ENCODE measurements around the gene IDS. TPM values are rescaled to one million over a fixed set of nuclear protein-coding genes. Genes with fewer than 3 reads are reported as not detected.

The IDS gene
- total RNA-seq, 1 donor from 2014 or later: 44.9 TPM

DNA sequence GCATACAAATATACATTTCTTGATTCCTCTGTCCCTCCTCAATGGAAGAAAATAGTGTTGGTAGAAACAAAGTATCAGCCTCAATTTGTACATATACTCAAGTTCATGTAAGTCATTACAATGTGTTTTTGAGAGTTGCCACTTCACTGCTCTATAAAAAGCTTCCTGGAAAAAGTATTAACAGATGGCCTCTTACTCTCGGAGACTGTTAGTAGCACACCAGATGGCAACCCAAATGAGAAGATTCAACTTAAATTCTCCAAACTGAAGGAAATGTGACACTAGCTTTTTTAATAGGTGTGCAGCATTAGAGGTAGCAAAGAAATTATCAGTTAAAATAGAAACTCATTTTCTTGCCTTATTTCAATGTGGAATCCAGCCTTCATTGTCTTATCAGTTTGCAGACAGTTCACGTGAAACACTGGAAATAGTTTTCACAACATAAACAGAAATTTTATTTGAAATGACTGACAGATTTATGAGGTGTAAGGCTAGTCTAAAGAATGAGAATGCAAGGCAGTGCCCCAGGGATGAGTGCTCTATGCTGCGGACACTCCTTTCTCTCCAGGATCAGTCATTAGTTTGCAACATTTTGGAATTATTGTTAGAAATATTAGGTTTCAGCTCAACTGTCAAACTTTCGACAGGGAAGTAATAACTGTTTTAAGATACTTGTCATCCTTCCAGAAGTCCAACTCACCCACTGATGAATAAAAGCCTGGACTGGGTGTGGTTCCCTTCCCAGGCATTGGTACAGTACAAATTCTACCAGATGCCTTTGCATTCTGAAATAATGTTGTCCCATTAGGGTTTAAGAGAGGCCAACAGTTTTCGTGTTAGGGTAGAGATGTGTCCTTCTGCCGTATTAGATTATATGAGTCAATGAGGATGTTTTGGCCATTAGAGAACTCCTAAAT, 50.9 kb downstream of the IDS start:
- no peak overlapping the region for H3K27ac Mint-ChIP-seq
- H3K9me3 Mint-ChIP-seq: peaks cover 8% of the 10 kb centered on the region
- H3K4me3 Mint-ChIP-seq: no peak overlapping the region
- H3K4me1 Mint-ChIP-seq: no peaks in the 10 kb centered on the region
- intact Hi-C loops (cut with micrococcal nuclease): no loop called here
- H3K36me3 Mint-ChIP-seq (ENCODE audit: low read depth): no peaks in the 10 kb centered on the region
- H3K27me3 Mint-ChIP-seq: no peaks in the 10 kb centered on the region
- DNase-seq: no peak

DNA sequence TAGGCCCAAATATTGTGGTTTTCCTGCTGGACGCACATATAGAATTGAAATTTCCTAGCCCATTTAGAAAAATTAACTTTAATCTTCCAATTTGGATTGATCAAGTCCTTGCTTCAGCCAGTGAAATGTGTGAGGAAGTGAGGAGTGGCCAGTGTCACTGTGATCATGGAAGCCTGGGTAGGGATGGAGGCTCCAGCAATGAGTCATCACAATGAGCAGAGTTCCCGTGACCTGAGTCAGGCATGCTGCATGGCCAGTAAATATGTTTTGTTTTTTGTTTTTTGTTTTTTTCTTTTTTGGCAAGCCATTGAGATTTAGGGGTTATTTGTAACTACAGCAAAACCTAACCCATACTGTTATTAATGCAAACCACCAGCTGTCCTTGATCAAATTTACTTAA, 52.1 kb downstream of the IDS start:
- Mint-ChIP-seq H3K4me3 (no peak overlapping the region), H3K27me3 (no peaks in the 10 kb centered on the region), H3K36me3 (ENCODE audit: low read depth) (no peaks in the 10 kb centered on the region), H3K4me1 (no peaks in the 10 kb centered on the region), H3K9me3 (peaks cover 8% of the 10 kb centered on the region), H3K27ac (no peak overlapping the region)
- intact Hi-C loops (cut with micrococcal nuclease): no loop called here
- no peak for DNase-seq

DNA sequence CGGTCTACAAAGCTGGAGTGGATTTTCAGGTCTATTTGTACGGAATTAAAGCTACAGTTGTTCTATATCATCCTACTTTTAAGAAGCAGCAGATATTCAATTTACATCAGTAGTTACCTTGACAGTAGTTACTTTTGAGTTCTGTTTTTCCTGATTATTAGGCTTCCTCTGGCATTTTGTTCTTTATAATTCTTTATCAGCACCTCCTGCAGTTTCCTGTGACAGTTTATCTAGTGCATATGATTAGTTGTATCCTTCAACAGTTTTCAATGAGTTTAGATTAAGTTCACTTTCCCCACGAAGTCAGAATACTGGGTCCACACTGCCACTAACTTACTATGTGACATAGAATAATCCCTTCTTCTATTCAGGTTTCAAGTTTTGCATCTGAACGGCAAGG, 71.7 kb downstream of the IDS start:
- Mint-ChIP-seq H3K9me3 (no peaks in the 10 kb centered on the region), H3K4me3 (no peak overlapping the region), H3K27me3 (no peaks in the 10 kb centered on the region), H3K4me1 (no peaks in the 10 kb centered on the region), H3K27ac (no peak overlapping the region), H3K36me3 (ENCODE audit: low read depth) (no peaks in the 10 kb centered on the region)
- intact Hi-C loops (cut with micrococcal nuclease): no loop called here
- DNase-seq: no peak

DNA sequence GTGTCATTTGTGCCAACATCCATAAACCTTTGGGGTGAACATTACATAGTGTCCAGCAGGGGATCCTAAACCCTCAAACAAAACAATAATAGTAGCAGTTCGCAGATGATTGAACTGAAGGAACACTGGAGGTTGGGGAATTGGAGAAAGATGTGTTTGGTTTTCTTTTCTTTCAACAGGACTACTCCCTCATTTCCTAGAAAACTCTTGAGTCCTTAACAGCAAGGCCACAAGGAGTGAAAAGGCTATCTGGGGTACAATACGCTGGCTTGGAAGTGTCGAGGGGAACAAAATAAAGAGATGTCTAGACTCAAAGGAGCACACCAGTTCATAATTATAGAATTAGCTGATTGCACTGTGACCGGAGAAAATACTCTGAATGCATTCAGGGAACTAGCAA, 72.1 kb downstream of the IDS start:
- H3K27ac Mint-ChIP-seq: no peak overlapping the region
- H3K4me3 Mint-ChIP-seq: no peak overlapping the region
- H3K9me3 Mint-ChIP-seq: no peaks in the 10 kb centered on the region
- no peaks in the 10 kb centered on the region for H3K4me1 Mint-ChIP-seq
- intact Hi-C loops (cut with micrococcal nuclease): no loop called here
- no peak for DNase-seq
- no peaks in the 10 kb centered on the region for H3K36me3 Mint-ChIP-seq (ENCODE audit: low read depth)
- H3K27me3 Mint-ChIP-seq: no peaks in the 10 kb centered on the region

Other genes with a start within 250 kb of the IDS start
- gene EOLA1, start 35.7 kb upstream of the IDS start, total RNA-seq: 24.8 and 28.6 TPM in 2 replicates
- gene HSFX3, start 44.6 kb upstream of the IDS start, total RNA-seq: not detected in 2 replicates
- gene MAGEA9B, start 82.2 kb upstream of the IDS start, total RNA-seq: not detected in 2 replicates
- gene HSFX2, start 90.0 kb upstream of the IDS start, total RNA-seq: 0.28 TPM in 1 of 2 replicates, not detected in the other
- 16.4 and 18.2 TPM in 2 replicates for gene TMEM185A, start 126.5 kb upstream of the IDS start, total RNA-seq
- not detected in 2 replicates for gene MAGEA11, start 206.8 kb upstream of the IDS start, total RNA-seq